Activated effector memory CD4-positive, alpha-beta T cell treated with anti-CD3 and anti-CD28 coated beads, Interleukin-2, amount 50 U/mL, for 16 hours (primary cell): ENCODE measurements around the gene DTNBP1.
"Not testable (repeated sequence)": the region's sequence is repeated elsewhere in the genome, so short reads cannot be mapped to it uniquely, and the experiment has no call there.

ENCODE experiments used
- DNase-seq: peaks from one replicate; pipeline ENCODE4 v3.0.0-alpha.2; 2020

DTNBP1 gene

GRCh38 chr6:15553736-15554294 lies 109.0 kb downstream of the DTNBP1 start:
- no peak for DNase-seq

DNA sequence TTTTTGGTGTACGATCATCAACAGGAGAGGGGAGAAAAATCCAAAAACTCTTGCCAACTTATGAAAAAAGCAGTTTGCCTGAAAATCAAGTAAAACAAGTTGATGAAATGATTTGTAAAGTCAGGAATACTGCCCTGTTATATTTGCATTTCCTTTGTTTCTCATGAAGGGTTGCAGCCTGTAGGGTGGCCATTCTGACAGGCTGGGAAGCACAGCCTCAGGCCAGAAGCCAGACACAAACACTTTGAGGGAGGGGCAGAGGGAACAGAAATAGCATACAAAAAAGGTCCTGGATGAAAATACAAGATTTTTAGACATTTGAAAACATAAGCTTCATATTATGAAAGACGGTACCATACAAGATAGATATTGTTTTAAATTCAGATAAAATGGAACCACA lies 109.8 kb downstream of the DTNBP1 start:
- no peak for DNase-seq

GRCh38 chr6:15551798-15552197 lies 111.0 kb downstream of the DTNBP1 start:
- no peak for DNase-seq

- no peak for DNase-seq
These were observed 111.6 kb downstream of the DTNBP1 start for GRCh38 chr6:15551262-15551661.

DNA sequence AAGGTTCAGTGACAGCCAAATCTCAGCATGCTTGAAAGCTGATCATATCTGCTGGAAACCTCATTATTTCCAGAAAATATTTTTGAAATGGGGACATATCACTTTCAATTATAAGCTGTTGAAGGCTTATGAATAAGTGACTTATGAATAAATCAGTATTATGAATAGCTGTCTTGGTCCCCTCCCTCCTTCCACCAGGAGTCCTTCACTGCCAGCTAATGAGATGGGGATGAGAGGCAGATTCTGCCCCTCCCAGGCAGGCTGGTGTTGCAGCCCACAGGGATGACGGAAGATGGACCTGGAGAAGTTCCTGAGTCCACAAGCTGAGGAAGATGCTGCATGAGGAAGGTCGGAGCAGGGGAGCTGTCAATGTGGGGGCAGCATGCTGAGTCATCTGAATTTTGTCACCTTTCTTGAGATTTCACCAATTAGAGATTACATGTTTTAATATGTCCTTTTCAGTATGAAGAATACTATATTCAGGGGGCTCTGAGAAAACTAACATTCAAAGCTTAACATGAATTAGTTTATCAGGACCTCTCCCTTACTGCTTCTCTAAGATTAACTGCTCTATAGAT lies 112.2 kb downstream of the DTNBP1 start:
- no peak for DNase-seq

DNA sequence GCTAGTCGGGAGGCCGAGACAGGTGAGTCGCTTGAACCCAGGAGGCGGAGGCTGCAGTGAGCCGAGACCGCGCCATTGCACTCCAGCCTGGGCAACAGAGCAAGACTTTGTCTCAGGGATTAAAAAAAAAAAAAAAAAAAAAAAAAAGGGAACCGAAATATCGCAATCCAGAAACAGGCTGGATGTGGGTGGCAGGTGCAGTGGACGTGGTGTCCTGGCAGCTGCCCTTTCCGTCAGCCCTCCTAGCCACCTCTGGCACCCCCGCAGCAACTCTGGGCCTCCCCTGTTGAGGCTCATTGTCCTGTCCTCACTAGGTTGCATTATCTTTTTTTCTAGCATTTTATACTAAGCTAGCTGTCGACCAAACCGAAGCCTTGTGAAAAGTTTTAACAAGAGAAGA lies 113.5 kb downstream of the DTNBP1 start:
- DNase-seq = no peak

DNA sequence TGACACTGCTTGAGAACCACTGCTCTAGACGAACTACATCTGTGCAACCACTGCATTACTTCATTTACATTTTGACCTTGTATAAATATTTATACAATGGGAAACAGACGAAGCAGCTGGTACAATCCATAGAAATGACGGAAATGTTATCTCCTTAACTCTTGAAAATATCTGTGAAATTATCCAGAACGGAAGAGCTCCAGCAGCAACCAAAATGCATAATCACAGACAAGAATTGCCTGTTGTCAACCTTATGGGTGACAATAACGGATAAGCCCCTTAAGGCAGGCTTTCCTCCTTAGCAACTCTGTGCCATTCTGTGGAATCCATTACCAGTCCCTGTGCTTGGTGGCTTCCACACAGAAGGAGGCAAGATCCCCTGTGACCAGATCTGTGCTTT lies 115.4 kb downstream of the DTNBP1 start:
- no peak for DNase-seq

- no peak for DNase-seq
These were observed 116.2 kb downstream of the DTNBP1 start for GRCh38 chr6:15546591-15546990.

DNA sequence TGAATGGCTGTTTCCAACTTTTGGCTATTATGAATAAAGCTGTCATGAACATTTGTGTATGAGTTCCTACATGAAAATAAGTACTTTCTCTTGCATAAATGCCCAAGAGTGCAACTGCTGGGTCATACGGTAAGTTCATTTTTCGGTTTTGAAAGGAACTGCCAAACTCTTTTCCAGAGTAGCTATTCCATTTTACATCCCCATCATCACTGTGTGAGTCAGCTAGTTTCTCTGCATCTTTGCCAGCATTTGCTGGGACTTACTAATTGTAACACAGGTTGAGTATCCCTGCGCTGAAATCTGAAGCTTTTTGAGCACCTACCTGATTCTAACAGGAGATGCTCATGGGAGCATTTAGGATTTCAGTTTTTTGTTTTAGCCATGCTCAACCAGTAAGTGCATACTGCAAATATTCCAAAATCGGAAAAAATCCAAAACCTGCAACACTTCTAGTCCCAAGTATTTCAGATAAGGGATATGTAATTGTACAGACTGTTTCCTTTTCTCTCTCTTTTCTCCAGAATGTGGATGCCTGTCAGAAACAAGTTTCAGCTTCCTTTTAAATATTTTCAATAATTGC lies 118.4 kb downstream of the DTNBP1 start:
- DNase-seq = no peak

DNA sequence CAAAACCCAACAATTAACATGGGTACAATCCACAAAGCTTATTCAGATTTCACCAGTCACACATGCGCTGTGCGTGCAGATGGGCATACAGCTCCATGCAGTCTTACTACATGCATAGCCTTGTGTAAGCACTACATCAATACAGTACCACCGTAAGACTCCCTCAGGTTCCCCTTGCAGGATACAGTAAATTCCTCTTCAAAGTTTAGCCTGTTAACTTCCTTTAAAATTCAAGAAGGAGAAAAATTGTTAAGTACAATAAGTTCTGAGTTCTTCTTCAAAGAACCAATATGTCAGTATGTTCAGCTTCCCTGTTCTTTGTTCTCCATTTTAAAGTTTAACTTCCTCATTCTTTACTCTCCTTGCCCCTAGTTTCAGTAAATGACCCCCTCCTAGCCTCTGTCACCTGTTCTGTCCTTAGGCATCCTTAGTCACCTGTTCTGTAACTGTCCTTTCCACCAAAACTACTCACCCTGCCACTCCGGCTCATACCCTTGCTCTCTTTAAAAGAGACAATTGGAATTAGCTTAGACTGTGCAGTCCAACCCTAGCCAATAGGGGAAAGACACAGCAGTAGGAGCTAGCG lies 119.4 kb downstream of the DTNBP1 start:
- not testable (repeated sequence) for DNase-seq

DNA sequence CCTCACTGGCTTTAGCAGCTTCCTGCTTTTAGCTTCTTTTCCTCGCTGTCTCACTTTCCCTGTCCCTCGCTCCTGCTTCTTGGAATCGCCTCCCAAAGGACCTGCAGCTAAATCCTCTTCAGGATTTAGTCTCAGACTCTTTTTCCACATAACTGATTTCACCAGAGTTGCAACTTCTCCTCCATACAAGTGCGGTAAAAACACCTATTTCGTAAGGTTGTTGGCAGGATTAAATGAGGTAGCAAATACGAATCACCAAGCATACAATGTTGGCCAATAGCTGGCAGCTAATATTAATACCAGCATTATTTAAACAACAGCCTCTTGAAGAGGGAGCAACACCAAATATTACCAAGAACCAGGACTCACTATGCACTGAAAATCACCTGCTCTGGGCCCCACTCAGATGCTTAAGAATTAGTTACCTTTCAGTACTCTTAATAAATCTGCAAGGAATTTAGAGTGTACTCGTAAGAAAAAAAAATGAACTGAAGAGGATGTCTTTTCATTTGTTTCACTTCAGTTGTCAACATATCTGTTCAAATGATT lies 123.0 kb downstream of the DTNBP1 start:
- DNase-seq = no peak

GRCh38 chr6:15538766-15539495 lies 123.9 kb downstream of the DTNBP1 start:
- DNase-seq = no peak

DNA sequence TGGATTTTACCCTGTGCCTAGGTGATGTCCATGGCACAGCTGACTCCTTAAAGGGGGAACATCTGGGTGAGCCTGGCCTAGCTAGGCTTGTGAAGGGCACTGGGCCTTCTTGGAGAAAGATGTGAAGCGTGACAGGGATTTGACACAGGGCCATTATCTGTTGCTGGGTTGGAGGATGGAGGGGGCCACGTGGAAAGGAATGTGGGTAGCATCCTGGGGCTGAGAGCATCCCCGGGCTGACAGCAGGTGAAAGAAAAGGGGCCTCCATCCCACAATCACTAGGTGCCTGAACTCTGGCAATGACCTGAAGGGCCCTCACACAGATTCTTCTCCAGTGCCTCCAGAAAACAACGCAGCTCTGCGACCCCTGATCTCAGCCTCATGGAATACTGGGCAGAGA lies 124.7 kb downstream of the DTNBP1 start:
- no peak for DNase-seq

DNA sequence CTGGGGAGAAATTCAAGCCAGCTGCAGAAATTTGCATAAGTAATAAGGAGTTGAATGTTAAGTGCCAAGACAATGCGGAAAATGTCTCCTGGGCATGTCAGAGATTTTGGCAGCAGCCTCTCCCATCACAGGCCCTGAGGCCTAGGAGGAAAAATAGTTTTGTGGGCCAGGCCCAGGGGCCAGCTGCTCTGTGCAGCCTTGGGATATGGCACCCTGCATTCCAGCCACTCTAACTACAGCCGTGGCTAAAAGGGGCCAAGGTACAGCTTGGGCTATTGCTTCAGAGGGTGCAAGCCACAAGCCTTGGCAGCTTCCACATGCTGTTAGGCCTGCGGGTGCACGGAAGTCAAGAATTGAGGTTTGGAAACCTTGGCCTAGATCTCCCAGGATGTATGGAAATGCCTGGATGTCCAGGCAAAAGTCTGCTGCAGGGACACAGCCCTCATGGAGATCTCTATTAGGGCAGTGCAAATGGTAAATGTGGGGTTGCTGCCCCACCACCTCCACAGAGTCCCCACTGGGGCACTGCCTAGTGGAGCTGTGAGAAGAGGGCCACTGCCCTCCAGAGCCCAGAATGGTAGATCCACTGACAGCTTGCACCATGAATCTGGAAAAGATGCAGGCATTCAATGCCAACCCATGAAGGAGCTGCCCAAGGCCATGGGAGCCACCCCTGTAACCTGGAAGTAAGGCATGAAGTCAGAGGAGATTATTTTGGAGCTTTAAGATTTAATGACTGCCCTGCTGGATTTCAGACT lies 126.5 kb downstream of the DTNBP1 start:
- DNase-seq = no peak

- DNase-seq = no peak
These were observed 127.2 kb downstream of the DTNBP1 start for GRCh38 chr6:15535495-15536197.

DNA sequence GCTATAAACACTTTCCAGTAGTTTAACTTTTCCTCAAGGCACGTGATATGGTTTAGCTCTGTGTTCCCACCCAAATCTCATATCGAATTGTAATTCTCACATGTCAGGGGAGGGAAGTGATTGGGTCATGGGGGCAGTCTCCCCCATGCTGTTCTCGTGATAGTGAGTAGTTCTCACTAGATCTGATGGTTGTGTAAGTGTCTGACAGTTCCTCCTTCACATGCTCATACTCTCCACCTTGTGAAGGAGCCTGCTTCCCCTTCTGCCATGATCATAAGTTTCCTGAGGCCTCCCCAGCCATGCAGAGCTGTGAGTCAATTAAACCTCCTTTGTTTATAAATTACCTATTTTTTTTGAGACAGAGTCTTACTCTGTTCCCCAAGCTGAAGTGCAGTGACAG lies 127.9 kb downstream of the DTNBP1 start:
- DNase-seq = no peak

GRCh38 chr6:15533379-15534026 lies 129.3 kb downstream of the DTNBP1 start:
- no peak for DNase-seq

DNA sequence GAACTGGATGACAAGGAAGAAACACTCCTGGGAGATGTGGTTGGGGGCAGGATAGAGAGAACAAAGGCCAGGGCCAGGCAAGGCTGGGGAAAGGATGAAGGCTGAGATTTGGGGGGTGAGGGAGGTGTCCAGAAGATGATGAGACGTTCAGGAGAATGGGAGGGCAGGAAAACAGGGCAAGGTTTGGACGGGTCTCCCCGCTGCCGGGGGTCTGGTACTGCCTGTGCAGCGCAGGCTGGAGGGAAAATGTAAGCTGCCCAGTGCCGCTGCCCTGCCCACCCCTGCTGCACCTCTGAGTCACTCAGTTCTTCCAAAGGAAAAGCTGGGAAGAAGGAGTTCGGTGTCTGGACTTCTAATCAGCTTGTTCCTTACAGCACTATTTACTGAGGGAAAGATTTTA lies 130.9 kb downstream of the DTNBP1 start:
- no peak for DNase-seq

DNA sequence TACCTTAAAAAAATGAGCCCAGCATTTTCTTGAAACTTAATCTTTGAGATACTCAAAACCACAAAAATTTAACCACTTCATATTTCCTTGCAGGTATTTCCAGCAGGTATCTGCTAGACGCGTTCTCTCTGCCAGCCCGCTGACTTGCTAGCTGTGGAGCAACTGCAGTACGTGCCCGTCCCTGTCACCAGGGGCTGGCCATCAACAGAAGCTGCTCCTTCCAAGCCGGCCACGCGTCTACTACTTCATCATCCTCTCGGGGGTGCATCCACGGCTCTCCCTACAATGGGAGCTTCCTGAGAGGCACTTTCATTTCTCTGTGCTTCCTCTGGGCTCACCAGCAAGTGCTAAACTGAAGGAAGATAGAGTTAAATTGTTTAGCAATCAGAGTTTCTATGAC lies 132.4 kb downstream of the DTNBP1 start:
- DNase-seq = no peak

DNA sequence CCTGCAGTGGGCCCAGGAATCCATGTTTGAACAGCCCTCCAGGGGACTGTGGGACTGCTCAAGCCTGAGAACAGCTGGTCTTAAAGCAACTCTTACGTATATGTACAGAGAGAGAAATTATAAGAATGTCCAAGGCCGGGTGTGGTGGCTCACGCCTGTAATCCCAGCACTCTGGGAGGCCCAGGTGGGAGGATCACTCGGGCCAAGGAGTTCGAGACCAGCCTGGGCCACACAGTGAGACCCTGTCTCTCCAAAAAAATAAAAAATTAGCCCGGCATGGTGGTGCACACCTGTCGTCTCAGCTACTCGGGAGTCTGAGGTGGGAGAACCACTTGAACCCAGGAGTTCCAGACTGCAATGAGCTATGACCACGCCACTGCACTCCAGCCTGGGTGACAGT lies 134.0 kb downstream of the DTNBP1 start:
- no peak for DNase-seq

- no peak for DNase-seq
These were observed 134.8 kb downstream of the DTNBP1 start for GRCh38 chr6:15527838-15528617.
